Effector memory CD4-positive, alpha-beta T cell (primary cell): ENCODE data around the gene AGBL5.
A peak's percentile ranks its signal among the peaks of the same experiment; 100 is the strongest.

Experiments
- DNase-seq, 3 donors: peaks; one replicate each; pipeline ENCODE4 v3.0.0-alpha.2; 2020
- H3K27ac ChIP-seq: 2 replicates; pipeline ENCODE4 v1.7.0; 2013; ENCODE audit warnings: mild to moderate bottlenecking, low read length, moderate library complexity; ENCODE audit not compliant: insufficient read depth, poor library complexity, severe bottlenecking
- H3K27me3 ChIP-seq: replicated peaks from 2 replicates; pipeline ENCODE4 v1.7.0; 2013; ENCODE audit warnings: mild to moderate bottlenecking, low read length; ENCODE audit not compliant: insufficient read depth, control insufficient read depth, poor library complexity, severe bottlenecking
- H3K36me3 ChIP-seq: 2 replicates; pipeline ENCODE4 v1.7.0; 2013; ENCODE audit warnings: mild to moderate bottlenecking, low read length, moderate library complexity; ENCODE audit not compliant: control insufficient read depth, insufficient read depth
- H3K4me1 ChIP-seq: 2 replicates; pipeline ENCODE4 v1.7.0; 2013; ENCODE audit warnings: low read length, mild to moderate bottlenecking; ENCODE audit not compliant: control insufficient read depth, insufficient read depth, poor library complexity, severe bottlenecking
- H3K4me3 ChIP-seq: 2 replicates; pipeline ENCODE4 v1.7.0; 2013; ENCODE audit warnings: low read length, low read depth, mild to moderate bottlenecking; ENCODE audit not compliant: insufficient read depth, poor library complexity, severe bottlenecking
- H3K9me3 ChIP-seq: 2 replicates; pipeline ENCODE4 v1.7.0; 2013; ENCODE audit warnings: mild to moderate bottlenecking, low read length, moderate library complexity; ENCODE audit not compliant: control insufficient read depth

AGBL5 gene

GRCh38 chr2:27038631-27039339 lies 12.7 kb upstream of the AGBL5 start:
- peaks cover 6% of the 10 kb centered on the region for H3K4me1 ChIP-seq
- no peak for DNase-seq

DNA sequence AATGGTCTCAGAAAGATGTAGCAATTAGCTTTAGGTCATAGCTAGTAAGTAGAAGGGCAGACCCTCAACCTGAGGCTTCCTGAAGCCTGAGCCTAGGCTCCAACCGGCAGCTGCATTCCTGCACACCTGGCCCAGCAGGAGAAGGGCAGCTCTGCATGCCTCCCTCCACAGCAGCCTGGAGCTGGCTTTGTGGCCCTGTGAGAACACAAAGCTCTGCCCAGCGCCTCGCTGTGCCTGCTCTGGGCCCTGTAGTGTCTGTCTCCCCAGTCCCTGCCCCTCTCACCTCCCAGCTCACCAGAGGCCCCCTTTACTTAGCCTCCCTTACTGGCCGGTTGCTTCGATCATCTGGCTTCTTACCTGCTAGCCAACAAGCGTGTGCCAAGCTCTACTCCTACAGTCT lies 12.0 kb upstream of the AGBL5 start:
- DNase-seq = no peak
- H3K27me3 ChIP-seq = no peaks in the 10 kb centered on the region
- no peaks in the 10 kb centered on the region for H3K4me1 ChIP-seq
- H3K9me3 ChIP-seq = no peaks in the 10 kb centered on the region
- no peak overlapping the region for H3K4me3 ChIP-seq
- peaks cover 62% of the 10 kb centered on the region for H3K36me3 ChIP-seq
- no peak overlapping the region for H3K27ac ChIP-seq

More at GRCh38 chr2:27038631-27039339, 12.7 kb upstream of the AGBL5 start:
- peaks cover 62% of the 10 kb centered on the region for H3K36me3 ChIP-seq
- no peak overlapping the region for H3K27ac ChIP-seq
- H3K4me3 ChIP-seq = no peak overlapping the region
- H3K9me3 ChIP-seq = no peaks in the 10 kb centered on the region
- H3K27me3 ChIP-seq = no peaks in the 10 kb centered on the region

- DNase-seq = no peak
- Histone ChIP-seq H3K4me1 (no peaks in the 10 kb centered on the region), H3K27me3 (no peaks in the 10 kb centered on the region), H3K27ac (no peak overlapping the region), H3K36me3 (peaks cover 62% of the 10 kb centered on the region), H3K9me3 (no peaks in the 10 kb centered on the region), H3K4me3 (no peak overlapping the region)
Measured at GRCh38 chr2:27039871-27040270, 11.6 kb upstream of the AGBL5 start.

DNA sequence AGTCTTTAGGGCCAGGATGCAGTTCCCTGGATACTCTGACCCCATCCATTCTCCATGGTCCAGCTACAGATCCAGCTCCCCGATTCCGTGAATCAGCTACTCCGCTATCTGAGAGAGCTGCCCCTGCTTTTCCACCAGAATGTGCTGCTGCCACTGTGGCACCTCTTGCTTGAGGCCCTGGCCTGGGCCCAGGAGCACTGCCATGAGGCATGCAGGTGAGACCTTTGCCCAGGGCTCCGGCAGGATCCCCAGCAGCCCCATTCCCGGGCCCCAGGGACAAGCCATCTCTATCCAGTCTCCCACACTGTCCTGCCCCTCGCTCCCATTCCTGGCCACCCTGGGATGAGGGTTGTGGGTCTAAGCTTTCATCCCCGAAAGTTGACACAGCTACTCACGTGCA lies 11.2 kb upstream of the AGBL5 start:
- Histone ChIP-seq H3K36me3 (peaks cover 62% of the 10 kb centered on the region), H3K9me3 (no peaks in the 10 kb centered on the region), H3K4me1 (no peaks in the 10 kb centered on the region), H3K4me3 (no peak overlapping the region), H3K27me3 (no peaks in the 10 kb centered on the region), H3K27ac (no peak overlapping the region)
- no peak for DNase-seq

DNA sequence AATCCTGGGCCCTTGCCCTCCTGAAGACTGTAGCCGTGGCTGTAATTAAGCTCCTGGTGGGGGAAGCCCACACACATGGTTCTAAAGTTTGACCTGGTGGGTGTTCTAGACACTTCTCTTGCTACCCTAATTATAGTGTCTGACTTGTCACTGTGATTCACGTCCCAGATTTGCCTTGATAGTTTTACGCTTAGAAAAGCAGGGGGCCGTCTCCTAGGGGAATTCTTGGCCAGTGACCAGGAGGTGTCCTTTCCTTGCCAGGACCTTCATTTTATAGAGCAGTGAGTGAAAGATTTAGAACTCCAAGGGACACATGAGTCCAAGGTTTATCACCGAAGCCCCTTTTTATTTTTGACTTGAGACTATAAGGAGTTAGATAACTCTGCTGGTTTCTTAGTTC lies 9.7 kb upstream of the AGBL5 start:
- H3K36me3 ChIP-seq = peaks cover 50% of the 10 kb centered on the region
- H3K27ac ChIP-seq = no peak overlapping the region
- H3K9me3 ChIP-seq = no peaks in the 10 kb centered on the region
- H3K4me3 ChIP-seq = no peak overlapping the region
- DNase-seq = no peak
- no peaks in the 10 kb centered on the region for H3K27me3 ChIP-seq
- no peaks in the 10 kb centered on the region for H3K4me1 ChIP-seq

DNA sequence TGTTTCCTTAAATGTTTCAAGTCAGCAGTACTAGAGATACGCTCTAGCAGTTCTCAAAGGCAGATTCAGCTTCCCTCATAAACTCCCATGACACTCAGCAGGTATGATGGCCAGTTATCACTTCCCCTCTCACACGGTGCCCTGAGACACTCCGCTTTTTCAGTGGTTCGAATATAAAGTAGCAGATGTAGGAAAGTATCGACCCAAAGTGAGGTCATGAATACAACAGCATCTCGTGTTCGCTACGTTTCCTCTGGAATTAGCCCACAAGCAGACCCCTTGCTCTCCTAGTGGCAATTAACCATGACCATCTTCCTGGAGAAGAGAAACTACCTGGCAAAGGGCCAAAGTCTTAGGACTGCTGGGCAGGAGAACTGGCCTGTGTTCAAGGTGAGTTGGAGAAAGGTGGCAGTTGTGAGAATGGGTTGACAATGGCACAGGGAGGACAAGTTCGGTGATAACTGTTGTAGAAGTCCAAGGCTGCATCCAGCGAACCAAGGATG lies 9.3 kb upstream of the AGBL5 start:
- H3K36me3 ChIP-seq = peaks cover 45% of the 10 kb centered on the region
- no peaks in the 10 kb centered on the region for H3K9me3 ChIP-seq
- H3K27me3 ChIP-seq = no peaks in the 10 kb centered on the region
- no peak overlapping the region for H3K4me3 ChIP-seq
- H3K27ac ChIP-seq = no peak overlapping the region
- H3K4me1 ChIP-seq = no peaks in the 10 kb centered on the region
- DNase-seq = no peak

GRCh38 chr2:27042985-27043634 lies 8.4 kb upstream of the AGBL5 start:
- H3K4me1 ChIP-seq = no peaks in the 10 kb centered on the region
- DNase-seq = no peak
- H3K36me3 ChIP-seq = peaks cover 36% of the 10 kb centered on the region
- no peaks in the 10 kb centered on the region for H3K9me3 ChIP-seq
- no peak overlapping the region for H3K4me3 ChIP-seq
- H3K27ac ChIP-seq = no peak overlapping the region
- no peaks in the 10 kb centered on the region for H3K27me3 ChIP-seq

GRCh38 chr2:27049422-27050280 lies 1.8 kb upstream of the AGBL5 start:
- Histone ChIP-seq H3K27ac (peak overlapping the region; percentile 83), H3K9me3 (no peaks in the 10 kb centered on the region), H3K27me3 (no peaks in the 10 kb centered on the region), H3K4me3 (peak overlapping the region; percentile 74), H3K4me1 (peaks cover 5% of the 10 kb centered on the region), H3K36me3 (no peaks in the 10 kb centered on the region)
- DNase-seq = peak; percentile 41 to 58 (median 47)

GRCh38 chr2:27050281-27050995 lies 1.0 kb upstream of the AGBL5 start:
- DNase-seq = peak; percentile 84 to 88 (median 86)
- H3K27ac ChIP-seq = peak overlapping the region; percentile 83
- no peaks in the 10 kb centered on the region for H3K27me3 ChIP-seq
- H3K4me1 ChIP-seq = peaks cover 5% of the 10 kb centered on the region
- no peaks in the 10 kb centered on the region for H3K9me3 ChIP-seq
- H3K4me3 ChIP-seq = peak overlapping the region; percentile 74
- H3K36me3 ChIP-seq = no peaks in the 10 kb centered on the region
